Heart left ventricle (tissue), 16 donors: ENCODE data around the gene MSI2. TPM values are rescaled to one million over a fixed set of nuclear protein-coding genes. Genes with fewer than 3 reads are reported as not detected.

ENCODE experiments used
- ATAC-seq, 4 donors: fragments of 200-7000 bp; cut with Tn5 transposase; one replicate each; pipeline ENCODE4 v1.9.1; 2020 to 2022; ENCODE audit warnings: moderate library complexity in 4 of 4, mild to moderate bottlenecking in 3 of 4, moderate number of reproducible peaks in 1 of 4
- DNase-seq, 5 donors: peaks; one replicate each; pipeline ENCODE4 v3.0.0-alpha.2; 2020
- H3K27ac ChIP-seq, 12 donors: fragments of 200-600 bp; sonication (generic) in 4 of 12; one replicate each; pipeline versions ENCODE4 v1.5.0 to v1.8.0; 2016 to 2022; ENCODE audit warnings: mild to moderate bottlenecking in 2 of 12
- H3K27me3 ChIP-seq, 9 donors: fragments of 200-600 bp; sonication (generic) in 2 of 9; one replicate each; pipeline versions ENCODE4 v1.5.1 to v1.8.0; 2016 to 2022; ENCODE audit warnings: mild to moderate bottlenecking in 3 of 9
- H3K36me3 ChIP-seq, 9 donors: fragments of 200-600 bp; sonication (generic) in 2 of 9; one replicate each; pipeline versions ENCODE4 v1.5.0 to v1.8.0; 2018 to 2022; ENCODE audit warnings: mild to moderate bottlenecking in 2 of 9
- H3K4me1 ChIP-seq, 12 donors: fragments of 200-600 bp; sonication (generic) in 4 of 12; one replicate each; pipeline versions ENCODE4 v1.5.0 to v1.8.0; 2016 to 2022; ENCODE audit warnings: mild to moderate bottlenecking in 3 of 12
- H3K4me3 ChIP-seq, 12 donors: fragments of 200-600 bp; sonication (generic) in 4 of 12; one replicate each; pipeline versions ENCODE4 v1.5.0 to v1.8.0; 2017 to 2022; ENCODE audit warnings: mild to moderate bottlenecking in 9 of 12, moderate library complexity in 4 of 12
- H3K9me3 ChIP-seq, 12 donors: fragments of 200-600 bp; sonication (generic) in 4 of 12; one replicate each; pipeline versions ENCODE4 v1.5.0 to v1.8.0; 2016 to 2022; ENCODE audit warnings: mild to moderate bottlenecking in 1 of 12
- CTCF ChIP-seq, 12 donors: fragments of 200-600 bp; sonication (generic) in 4 of 12; IDR thresholded peaks; one replicate each; pipeline versions ENCODE4 v1.5.0 to v1.8.0; 2018 to 2022; ENCODE audit warnings: antibody characterized with exemption in 12 of 12, mild to moderate bottlenecking in 5 of 12
- POLR2A ChIP-seq, 2 donors: fragments of 450-650 bp; IDR thresholded peaks; one replicate each; pipeline ENCODE4 v1.6.1; 2017; ENCODE audit warnings: antibody characterized with exemption in 2 of 2, mild to moderate bottlenecking in 2 of 2, moderate library complexity in 2 of 2
- WGBS, 4 donors: extraction: QIAGEN DNeasy Blood & Tissue Kit in 2 of 4; methylation state at CpG; one replicate each; pipeline versions ENCODE4 v1.1.5 to v1.1.7; 2013 to 2018; 5-methylcytosine and 5-hydroxymethylcytosine counted together
- intact Hi-C, 10 donors: fragments of 100-400 bp; cut with DNase I; formaldehyde crosslinking; loops; one replicate each; pipeline versions ENCODE4 v1.11.1 to v1.14.2; 2022
- polyA plus RNA-seq, 2 donors: library from polyadenylated mRNA; stranded (reverse); fragments of 200-250 nt; gene quantifications; one replicate each; pipeline ENCODE4 v1.2.3, GENCODE V29; 2013
- total RNA-seq, 9 donors: library from RNA; depleted of rRNA in 2 of 9; stranded (reverse); fragments of >200 nt in 2 of 9; fragmentation: NEBNext Ultra II Directional in 3 of 9; extraction: Animal tissue kit (Norgen Biotek cat#: 25700) in 3 of 9; gene quantifications; one replicate each; pipeline versions ENCODE4 v1.1.0 to v1.2.4, GENCODE V29; 2016 to 2023
- donor health status: ischemic (EF 13 %, LVEDD 7.1; RV severe dilation, severe dysfunction).
- donor health status: healthy with polysubstance abuse.
- donor health status: DM: no; HTN: yes; CAD: no.
- donor health status: DM: no; HTN: no; CAD: no.
- donor health status: ischemic (EF 25% LVEDD 6.9; RV normal size, moderate dysfunction).
- donor health status: ischemic (EF 25% LVEDD 5.7; RV mildly dilated, moderate dysfunction).
- donor health status: healthy.
- donor health status: DM: yes; HTN: yes; CAD: no.
- donor health status: ischemic (EF 35%, LVEDD 5.7; RV mildly dilated, moderate dysfunction).
- donor health status: nonischemic (EF 11% LVEDD 7.7; RV severe dilation, severe dysfunction).
- donor health status: DM: yes; HTN: yes; CAD: no.
- donor health status: PGD.
- donor health status: ischemic (EF 29% LVEDD 5.4; RV normal size, mild dysfunction).
- donor health status: nonischemic (EF 23%, LVEDD 6.1; RV moderate dilation, normal function).

MSI2 gene
- total and polyA plus RNA-seq, 11 donors = 35.9 to 120 (median 104) TPM

- Histone ChIP-seq H3K27me3 (no peaks in the 10 kb centered on the region), H3K4me3 (no peak overlapping the region), H3K9me3 (no peaks in the 10 kb centered on the region), H3K27ac (no peak overlapping the region), H3K36me3 (peaks cover 0 to 7% (median 0%) of the 10 kb centered on the region in 9 donors), H3K4me1 (peaks cover 0 to 44% (median 14%) of the 10 kb centered on the region in 12 donors)
- DNase-seq (no peak), ATAC-seq (no peak)
- TF ChIP-seq POLR2A (IDR thresholded peaks at IDR 0.05) (no peak), CTCF (IDR thresholded peaks at IDR 0.05) (no peak)
- intact Hi-C loops = no loop called here
- 39 to 60% (median 51%) methylated on average over 4 of the region's 4 CpGs for WGBS, 4 donors
Measured at GRCh38 chr17:57530508-57530907, 274.2 kb downstream of the MSI2 start.

GRCh38 chr17:57531078-57531477, 274.8 kb downstream of the MSI2 start:
- ATAC-seq = no peak
- Histone ChIP-seq H3K4me3 (no peak overlapping the region), H3K9me3 (no peaks in the 10 kb centered on the region), H3K36me3 (peaks cover 0 to 7% (median 0%) of the 10 kb centered on the region in 9 donors), H3K27me3 (no peaks in the 10 kb centered on the region), H3K4me1 (peaks cover 0 to 45% (median 14%) of the 10 kb centered on the region in 12 donors), H3K27ac (no peak overlapping the region)
- DNase-seq = no peak
- WGBS, 4 donors = 87 to 93% (median 91%) methylated on average over 7 of the region's 7 CpGs
- TF ChIP-seq POLR2A (IDR thresholded peaks at IDR 0.05) (no peak), CTCF (IDR thresholded peaks at IDR 0.05) (no peak)
- intact Hi-C loops = no loop called here

- H3K9me3 ChIP-seq = no peaks in the 10 kb centered on the region
- no peak for TF ChIP-seq CTCF (IDR thresholded peaks at IDR 0.05)
- TF ChIP-seq POLR2A (IDR thresholded peaks at IDR 0.05) = no peak
- ATAC-seq (no peak), DNase-seq (no peak)
- H3K27me3 ChIP-seq = no peaks in the 10 kb centered on the region
- H3K36me3 ChIP-seq = peaks cover 0 to 7% (median 0%) of the 10 kb centered on the region in 9 donors
- 82 to 85% (median 84%) methylated on average over 19 of the region's 19 CpGs for WGBS, 4 donors
- peaks cover 0 to 45% (median 14%) of the 10 kb centered on the region in 12 donors for H3K4me1 ChIP-seq
- no peak overlapping the region for H3K27ac ChIP-seq
- no peak overlapping the region for H3K4me3 ChIP-seq
- intact Hi-C loops = no loop called here
Measured at GRCh38 chr17:57531648-57532504, 275.6 kb downstream of the MSI2 start.

- H3K36me3 ChIP-seq = peaks cover 0 to 7% (median 0%) of the 10 kb centered on the region in 9 donors
- DNase-seq (no peak), ATAC-seq (no peak)
- no peak overlapping the region for H3K27ac ChIP-seq
- TF ChIP-seq POLR2A (IDR thresholded peaks at IDR 0.05) = no peak
- no peak for TF ChIP-seq CTCF (IDR thresholded peaks at IDR 0.05)
- WGBS, 4 donors = 72 to 81% (median 79%) methylated on average over 6 of the region's 6 CpGs
- no peaks in the 10 kb centered on the region for H3K9me3 ChIP-seq
- intact Hi-C loops = no loop called here
- peaks cover 0 to 45% (median 18%) of the 10 kb centered on the region in 12 donors for H3K4me1 ChIP-seq
- no peak overlapping the region for H3K4me3 ChIP-seq
- H3K27me3 ChIP-seq = no peaks in the 10 kb centered on the region
Measured at GRCh38 chr17:57532556-57532955, 276.2 kb downstream of the MSI2 start.
